Measurements from ENCODE around the gene UPP1.
A peak's percentile ranks its signal among the peaks of the same experiment; 100 is the strongest.
"Not testable (repeated sequence)": the region's sequence is repeated elsewhere in the genome, so short reads cannot be mapped to it uniquely, and the experiment has no call there.

The UPP1 gene

DNA sequence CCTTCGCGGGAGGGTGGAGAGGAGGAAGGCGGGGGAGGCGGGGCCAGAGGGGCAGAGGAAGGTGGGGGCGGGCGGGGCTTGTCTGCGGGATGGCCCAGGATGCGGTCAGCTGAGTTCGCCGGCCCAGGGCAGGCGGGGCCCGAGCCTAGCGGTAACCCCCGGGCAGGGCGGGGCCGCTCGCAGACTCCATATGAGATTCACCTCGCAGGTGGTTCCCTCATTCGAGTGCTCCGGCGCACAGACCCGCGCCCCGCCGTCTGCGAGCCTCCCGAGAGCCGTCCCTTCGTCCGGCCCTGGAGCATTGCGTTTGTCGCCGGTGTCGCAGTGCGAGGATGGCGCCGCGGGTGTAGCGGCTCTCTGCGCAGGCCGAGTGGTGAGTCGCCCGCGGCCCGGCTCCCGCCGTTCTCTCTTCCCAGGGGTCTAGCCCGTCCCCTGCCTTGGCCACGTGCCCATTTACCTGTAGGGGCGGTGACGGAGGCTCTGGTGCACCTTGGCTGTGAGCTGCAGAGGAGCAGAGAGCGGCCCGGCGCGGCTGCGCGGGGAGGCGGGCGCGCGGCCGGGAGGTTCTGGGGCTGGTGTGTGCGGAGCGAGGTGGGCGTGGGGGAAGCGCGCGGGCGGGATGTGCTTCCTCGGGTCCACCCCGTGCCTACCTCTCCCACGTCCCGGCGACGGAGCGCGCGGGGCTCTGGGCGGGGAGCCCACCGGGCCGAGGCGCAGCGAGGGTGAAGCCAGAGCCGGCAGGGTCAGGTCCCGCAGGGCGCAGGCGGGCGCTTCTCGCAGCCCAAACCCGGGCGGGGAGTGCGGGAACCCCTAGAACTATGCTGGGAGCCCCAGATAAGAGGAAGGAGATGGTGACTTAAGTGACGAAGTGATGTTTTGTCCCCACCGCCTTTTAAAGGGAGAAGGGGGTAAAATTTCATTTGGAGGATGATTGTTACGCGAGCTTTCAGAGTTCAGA, at the start of gene UPP1:
Gene UPP1, plus strand, starts transcription at position 220 of the 958 bp plus-strand sequence. CDS start 5,519 bp downstream, outside the sequence.
- DNase-seq, result peak; percentile 43

DNA sequence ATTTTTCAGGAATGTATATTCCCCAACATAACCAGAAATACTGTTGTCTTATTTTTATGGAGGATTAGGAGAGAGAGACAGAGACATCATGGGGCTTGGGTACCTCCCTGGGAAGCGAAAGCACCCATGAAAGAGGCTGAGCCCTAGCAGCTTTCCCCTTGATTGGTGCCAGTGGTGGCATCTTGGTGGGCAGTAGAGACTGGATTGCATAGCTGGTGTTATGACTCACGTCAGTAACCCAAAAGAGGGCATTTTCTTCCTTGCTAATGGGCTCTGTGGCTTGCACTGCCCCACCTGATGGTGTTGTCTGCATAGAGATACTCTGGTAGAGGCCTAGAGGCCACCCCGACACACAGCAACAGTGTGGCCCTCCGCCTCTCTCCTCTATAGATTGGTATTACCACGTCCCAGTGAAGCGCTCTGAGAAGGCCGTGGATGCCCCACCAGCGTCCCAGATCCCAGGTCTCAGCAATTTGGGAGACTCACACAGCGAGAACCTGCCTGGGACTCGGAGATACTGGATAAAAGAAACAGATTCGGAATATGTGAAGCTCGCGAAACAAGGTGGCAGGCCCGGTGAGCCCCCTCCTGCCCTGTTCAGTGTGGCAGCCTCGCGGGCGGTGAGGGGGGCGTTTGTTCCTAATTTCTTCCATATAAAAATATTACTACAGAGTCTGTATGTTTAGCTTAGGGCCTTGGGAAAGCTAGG, 48.0 kb upstream of the UPP1 start:
- no peak for DNase-seq

GRCh38 chr7:48041653-48041970, 47.5 kb upstream of the UPP1 start:
- no peak for DNase-seq

DNA sequence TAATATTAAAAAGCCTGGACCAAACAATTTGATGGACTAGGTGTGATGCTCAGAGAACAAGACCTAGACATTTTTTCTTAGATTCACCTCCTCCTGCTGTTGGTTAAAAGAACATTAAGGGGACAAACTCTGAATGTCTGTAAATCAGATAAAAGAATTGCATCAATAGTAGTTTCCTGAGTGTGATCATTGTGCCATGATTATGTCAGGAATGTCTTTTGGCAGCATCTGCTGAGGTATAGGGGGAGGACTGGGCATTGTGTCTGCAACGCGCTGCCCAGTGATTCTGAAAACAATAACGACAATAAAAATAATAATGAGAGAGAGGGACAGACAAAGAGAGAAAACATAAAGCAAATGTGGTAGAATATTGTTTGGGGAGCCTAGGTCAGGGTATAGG, 46.8 kb upstream of the UPP1 start:
- DNase-seq, result no peak

GRCh38 chr7:48042636-48043035, 46.4 kb upstream of the UPP1 start:
- DNase-seq, result no peak

GRCh38 chr7:48045195-48045765, 43.8 kb upstream of the UPP1 start:
- DNase-seq, result no peak

DNA sequence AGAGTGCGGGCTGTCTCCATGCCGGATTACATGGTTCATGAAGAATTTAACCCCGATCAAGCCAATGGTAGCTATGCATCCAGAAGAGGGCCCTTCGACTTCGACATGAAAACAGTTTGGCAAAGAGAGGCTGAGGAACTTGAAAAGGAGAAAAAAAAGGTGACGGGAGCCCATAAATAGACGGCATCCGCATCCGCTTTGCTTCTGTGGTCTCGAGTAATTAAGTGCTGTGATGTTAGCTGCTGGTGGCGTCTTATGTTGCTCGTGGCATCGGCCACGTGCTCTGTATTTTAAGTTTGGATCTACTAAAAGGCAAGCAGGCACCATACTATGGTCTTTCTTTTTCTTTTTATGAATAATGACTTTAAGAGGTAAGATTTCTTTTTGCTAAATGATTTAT, 42.6 kb upstream of the UPP1 start:
- DNase-seq, result no peak

DNA sequence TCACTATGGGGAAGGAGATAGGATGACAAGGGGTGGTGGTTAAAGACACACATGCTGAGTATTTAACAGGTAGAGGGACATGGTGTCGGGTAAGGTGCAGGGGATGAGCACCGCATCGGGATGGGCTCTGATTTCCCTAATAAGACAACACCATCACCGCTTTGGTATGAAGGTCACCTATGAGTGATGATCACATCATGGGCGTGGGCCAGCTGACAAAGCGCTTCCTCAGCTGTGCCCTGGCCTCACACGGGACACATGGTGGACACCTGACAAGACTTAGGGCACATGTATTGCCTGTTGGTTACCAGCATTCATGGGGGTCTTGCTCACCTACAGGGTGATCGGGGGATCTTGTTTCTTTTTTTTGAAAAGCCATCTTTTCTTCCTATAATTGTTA, 41.0 kb upstream of the UPP1 start:
- DNase-seq, result no peak

DNA sequence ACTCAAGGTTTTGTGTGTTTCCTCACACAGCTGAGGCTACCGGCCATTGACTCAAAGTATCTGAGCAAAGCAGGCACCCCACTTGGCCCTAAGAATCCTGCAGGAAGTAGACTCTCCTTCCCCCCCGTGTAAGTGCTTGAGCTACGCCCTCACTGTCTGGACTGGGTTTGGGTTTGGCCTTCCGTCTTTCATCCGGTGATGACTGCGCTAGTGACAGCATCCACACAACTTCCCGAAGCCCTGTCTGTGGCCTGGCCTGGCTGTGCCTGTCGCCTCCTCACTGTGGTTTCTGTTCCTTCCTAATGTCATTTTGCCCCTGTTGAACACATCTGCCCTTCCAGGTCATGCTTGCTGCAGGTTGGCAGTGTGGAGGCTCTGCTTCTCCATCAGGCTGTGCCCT, 39.2 kb upstream of the UPP1 start:
- no peak for DNase-seq

GRCh38 chr7:48052748-48053147, 36.3 kb upstream of the UPP1 start:
- DNase-seq, result no peak

- DNase-seq, result no peak
Measured at GRCh38 chr7:48053736-48054135, 35.3 kb upstream of the UPP1 start.

- DNase-seq, result no peak
Measured at GRCh38 chr7:48058990-48059389, 30.1 kb upstream of the UPP1 start.

GRCh38 chr7:48059706-48060105, 29.4 kb upstream of the UPP1 start:
- no peak for DNase-seq

GRCh38 chr7:48063985-48064384, 25.1 kb upstream of the UPP1 start:
- DNase-seq, result no peak

DNA sequence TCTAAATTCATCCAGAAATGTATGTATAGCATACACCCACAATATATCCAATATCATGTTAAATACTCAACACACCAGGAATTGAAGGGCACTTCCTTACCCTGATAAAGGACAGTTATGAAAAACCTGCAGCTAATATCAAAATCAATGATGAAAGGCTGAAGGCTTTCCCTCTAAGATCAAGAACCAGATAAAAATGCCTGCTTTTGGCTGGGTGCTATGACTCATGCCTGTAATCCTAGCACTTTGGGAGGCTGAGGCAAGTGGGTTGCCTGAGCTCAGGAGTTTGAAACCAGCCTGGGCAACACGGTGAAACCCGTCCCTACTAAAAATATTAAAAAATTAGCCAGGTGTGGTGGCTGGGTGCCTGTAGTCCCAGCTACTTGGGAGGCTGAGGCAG, 21.6 kb upstream of the UPP1 start:
- DNase-seq, result no peak

- no peak for DNase-seq
Measured at GRCh38 chr7:48074204-48074654, 14.8 kb upstream of the UPP1 start.

- DNase-seq, result no peak
Measured at GRCh38 chr7:48077423-48077822, 11.6 kb upstream of the UPP1 start.

DNA sequence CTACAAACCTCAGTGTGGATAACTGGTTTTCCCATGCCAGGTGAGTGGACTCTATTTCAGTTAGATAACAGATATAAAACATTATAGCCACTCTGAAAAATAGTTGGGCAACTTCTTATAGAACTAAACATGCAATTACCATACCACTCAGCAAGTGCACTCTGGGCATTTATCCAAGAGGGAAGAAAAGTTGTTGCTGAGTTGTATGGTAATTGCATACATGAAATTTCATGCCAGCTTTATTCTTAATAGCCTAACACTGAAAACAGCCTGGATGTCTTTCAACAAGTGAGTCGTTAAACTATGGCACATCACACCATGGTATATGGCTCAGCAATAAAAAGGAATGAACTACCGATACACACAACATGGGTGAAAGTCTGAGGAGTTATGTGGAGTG, 10.6 kb upstream of the UPP1 start:
- no peak for DNase-seq

- not testable (repeated sequence) for DNase-seq
Measured at GRCh38 chr7:48082378-48082777, 6.7 kb upstream of the UPP1 start.

GRCh38 chr7:48083114-48083830, 5.8 kb upstream of the UPP1 start:
- DNase-seq, result no peak

- DNase-seq, result peak; percentile 46
Measured at GRCh38 chr7:48084727-48085432, 4.2 kb upstream of the UPP1 start.

DNA sequence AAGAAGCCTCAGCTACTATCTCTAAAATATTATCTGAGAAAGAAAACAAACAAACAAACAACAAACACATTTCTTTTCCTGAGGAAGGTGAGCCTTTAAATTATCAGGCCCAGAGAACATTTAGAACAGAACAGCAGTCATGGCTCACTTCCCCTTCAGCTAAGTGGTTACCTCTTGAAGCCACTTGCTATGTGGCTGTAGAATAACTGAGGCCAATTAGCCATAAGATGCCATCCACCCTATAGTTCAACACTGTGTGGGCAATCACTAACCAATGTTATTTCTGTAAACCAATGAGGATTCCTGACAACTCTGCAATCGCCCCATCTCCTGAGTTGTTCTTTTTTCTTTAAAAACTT, 3.7 kb upstream of the UPP1 start:
- no peak for DNase-seq

DNA sequence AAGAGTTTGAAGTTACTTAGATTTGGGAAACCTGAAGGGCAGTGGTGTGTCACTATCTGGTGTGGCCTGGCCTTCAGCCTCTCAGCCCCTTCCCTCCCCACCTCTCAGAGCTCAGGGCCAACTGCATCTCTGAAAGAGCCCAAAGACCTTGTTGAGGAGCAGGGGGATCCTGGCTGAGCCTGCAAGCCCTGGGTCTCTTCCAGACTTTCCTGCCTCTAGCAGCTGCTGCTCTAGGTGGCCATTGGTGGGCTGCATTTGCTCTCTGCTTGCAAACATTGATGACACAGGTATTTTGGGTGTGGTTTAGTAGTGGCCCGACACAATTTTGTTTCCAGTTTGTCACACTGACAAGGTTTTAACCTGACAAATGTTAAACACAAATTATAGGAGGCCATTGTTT, 3.1 kb upstream of the UPP1 start:
- DNase-seq, result no peak

All from right hindlimb (tissue), 1 donor.